GM18909 (cell line): ENCODE results near the gene COL23A1.

Experiments used
- ATAC-seq: cut with Tn5 transposase; IDR thresholded peaks from one replicate; pipeline ENCODE4 v1.9.1; 2021; ENCODE audit warnings: mild to moderate bottlenecking; ENCODE audit not compliant: unreplicated experiment, poor library complexity

COL23A1 gene

DNA sequence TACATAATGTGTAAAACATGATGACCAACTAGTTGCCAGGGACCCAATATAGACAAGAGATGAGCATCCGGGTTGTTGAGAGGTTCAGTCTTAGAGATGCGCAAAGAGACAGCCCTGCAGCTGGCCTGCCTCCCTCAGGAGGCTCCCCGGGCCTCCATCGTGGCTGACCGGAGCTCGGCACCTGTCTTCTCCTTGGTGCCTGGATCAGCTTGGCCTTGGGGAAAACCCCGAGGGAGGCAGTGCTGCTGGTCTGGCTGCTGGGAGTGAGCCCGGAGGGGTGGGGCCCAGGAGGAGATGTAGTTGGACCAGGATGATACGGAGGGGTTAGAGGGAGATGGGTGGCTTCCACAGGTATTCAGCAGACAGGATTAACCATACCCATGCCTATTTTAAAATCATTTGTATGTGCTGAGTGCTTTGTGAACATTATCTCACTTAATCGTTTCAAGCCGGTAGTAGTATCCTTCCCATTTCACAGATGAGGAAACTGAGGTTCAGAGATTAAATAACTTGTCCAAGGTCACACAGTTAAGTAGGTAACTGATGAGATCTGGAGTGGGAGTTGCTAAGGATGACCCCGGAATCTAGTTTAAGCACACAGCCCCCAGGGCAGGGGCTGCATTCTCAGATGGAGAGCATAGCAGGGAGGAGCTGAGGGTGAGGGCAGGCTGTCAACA, 173.8 kb downstream of the COL23A1 start:
- ATAC-seq: no peak

DNA sequence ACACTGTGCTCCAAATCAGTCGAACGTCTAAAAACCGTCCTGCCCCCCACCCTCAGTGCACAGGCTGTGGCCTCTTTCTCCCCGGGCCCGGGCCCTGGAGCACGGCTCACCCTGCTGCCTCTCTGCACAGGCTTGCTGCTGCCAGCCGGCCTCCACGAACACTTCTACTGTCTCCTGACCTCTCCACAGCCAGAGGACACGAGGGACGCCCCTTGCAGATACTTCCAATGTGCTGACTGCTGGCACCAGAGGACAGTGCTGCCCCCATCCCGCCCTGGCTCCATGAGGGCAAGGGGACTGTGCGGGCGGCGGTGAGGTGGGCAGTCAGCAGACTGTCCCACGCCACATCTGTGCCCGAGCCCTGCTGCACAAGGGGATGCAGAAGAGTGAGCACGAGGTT, 174.8 kb downstream of the COL23A1 start:
- ATAC-seq: no peak

DNA sequence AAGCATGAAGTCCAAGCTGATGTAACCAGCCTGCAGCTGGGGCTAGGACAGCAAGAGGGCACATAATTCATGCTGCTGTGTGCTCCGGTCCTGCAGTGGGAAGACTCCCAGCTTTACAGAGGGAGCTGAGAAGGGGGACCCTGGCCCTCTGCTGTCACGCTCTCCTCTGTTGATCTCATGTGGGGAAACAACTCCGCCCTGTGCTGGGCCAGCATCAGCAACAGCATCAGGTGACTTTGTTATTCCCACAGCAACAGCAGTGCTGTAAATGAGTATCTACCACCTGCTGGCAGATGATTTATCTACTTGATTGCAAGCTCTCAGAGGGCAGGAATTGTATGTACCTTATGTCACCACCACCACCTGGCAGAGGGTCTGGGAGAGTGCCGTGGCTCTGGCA, 176.2 kb downstream of the COL23A1 start:
- ATAC-seq: no peak

- no peak for ATAC-seq
Measured at GRCh38 chr5:178411083-178411482, 179.1 kb downstream of the COL23A1 start.

- ATAC-seq: no peak
Measured at GRCh38 chr5:178407646-178408045, 182.5 kb downstream of the COL23A1 start.

- ATAC-seq: no peak
Measured at GRCh38 chr5:178404987-178405386, 185.2 kb downstream of the COL23A1 start.

GRCh38 chr5:178403956-178404600, 186.1 kb downstream of the COL23A1 start:
- ATAC-seq: no peak

DNA sequence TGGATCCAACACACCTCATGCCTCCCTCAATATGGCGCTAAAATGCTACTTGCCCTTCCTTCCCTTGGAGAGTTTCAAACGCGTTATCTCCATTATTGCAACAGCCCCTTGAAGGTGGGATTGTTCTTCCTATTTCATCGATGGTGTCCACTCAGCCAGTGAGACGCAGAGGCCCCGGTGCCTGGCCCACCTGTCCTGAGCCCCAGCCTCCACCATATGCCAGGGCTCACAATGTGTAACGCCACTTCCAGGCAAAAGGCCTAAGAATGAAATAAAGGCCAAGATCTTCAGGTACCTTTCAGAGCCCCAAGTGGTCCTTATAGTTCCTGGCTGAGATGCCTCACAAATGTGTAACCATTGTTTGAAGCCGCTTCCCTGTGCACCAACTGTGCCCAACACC, 186.8 kb downstream of the COL23A1 start:
- no peak for ATAC-seq

- no peak for ATAC-seq
Measured at GRCh38 chr5:178399701-178400095, 190.5 kb downstream of the COL23A1 start.

GRCh38 chr5:178398901-178399700, 191.1 kb downstream of the COL23A1 start:
- ATAC-seq: no peak

DNA sequence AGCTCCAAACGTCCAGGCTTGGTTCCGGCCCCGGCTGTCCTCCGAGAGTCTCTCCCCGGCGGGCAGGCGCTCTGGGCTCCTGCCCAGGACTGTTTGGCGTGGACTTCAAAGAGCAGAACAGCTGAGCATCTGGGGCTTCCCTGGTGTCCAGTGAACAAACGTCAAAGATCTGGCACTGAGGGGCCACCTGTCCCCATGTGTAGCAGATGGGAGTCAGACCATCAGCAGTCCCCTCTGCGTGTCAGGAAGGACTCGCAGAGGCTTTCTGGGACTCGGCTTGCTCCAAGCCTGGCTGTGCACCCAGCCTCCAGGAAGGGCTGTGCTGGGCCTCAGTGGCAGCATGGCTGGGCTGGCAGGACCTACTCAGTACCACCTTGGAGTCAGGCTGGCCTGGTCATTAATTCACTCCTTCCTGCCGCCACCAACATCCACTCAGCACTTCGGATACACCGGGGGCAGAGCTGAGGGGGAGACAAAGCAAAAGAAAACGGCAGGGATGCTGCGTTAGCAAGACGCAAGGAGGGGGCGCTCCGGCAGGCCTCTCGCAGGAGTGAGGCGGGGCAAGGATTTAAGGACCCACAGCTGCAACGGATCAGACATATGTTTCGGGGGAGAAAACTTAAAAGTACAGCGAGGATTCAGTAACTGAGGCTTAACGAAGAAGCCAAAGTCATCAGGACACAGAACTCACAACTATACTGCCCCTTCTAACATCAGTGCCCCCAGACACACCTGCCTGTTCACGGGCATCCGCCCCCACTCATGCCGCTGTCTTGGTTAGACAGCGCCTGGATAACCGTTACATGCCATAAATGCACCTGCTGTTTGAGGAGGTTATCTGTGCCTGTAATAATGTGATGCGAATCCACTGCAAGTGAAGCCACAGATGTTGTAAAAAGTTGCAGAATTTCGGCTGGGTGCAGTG, 193.1 kb downstream of the COL23A1 start:
- ATAC-seq: no peak

GRCh38 chr5:178394074-178394473, 196.1 kb downstream of the COL23A1 start:
- ATAC-seq: no peak

DNA sequence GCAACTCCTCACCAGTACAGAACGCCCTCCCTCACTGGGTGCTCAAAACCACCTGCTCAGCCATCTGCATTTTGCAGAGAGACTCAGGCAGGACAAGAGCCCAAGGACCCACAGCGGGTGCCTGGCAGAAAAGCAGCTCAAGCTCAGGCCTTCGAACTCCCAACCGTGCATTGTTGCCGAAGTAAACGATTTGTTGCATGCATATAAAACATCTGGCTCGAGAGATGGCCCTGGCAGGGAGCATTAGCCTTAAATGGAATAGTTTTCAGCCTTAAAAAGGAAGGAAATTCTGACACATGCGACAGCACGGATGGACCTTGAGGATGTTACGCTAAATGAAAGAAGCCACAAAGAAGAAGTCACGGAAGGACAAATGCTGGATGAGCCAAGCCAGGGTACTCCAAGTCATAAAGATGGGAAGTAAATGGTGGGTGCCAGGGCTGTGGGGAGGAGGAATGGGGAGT, 197.2 kb downstream of the COL23A1 start:
- no peak for ATAC-seq

- no peak for ATAC-seq
Measured at GRCh38 chr5:178392386-178392785, 197.8 kb downstream of the COL23A1 start.

- ATAC-seq: no peak
Measured at GRCh38 chr5:178391480-178391879, 198.7 kb downstream of the COL23A1 start.

DNA sequence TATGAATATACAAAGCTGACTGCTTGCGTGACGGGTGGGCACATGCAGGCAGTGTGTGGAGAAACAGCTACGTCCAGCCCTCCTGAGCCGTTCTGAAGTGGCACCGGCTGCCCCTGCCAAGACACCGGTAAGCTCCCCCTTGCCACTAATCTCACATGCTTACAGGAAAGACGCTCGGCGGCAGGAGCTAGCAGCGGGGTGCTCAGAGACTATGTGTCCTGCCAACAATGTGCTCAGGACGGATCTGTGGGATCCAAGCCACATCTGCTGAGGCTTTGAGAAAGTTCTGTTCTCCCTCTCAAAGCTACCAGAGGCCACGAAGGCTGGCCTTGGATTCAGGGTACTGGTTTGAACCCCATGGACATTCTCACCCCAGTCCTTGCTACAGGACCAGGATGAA, 200.4 kb downstream of the COL23A1 start:
- ATAC-seq: no peak

DNA sequence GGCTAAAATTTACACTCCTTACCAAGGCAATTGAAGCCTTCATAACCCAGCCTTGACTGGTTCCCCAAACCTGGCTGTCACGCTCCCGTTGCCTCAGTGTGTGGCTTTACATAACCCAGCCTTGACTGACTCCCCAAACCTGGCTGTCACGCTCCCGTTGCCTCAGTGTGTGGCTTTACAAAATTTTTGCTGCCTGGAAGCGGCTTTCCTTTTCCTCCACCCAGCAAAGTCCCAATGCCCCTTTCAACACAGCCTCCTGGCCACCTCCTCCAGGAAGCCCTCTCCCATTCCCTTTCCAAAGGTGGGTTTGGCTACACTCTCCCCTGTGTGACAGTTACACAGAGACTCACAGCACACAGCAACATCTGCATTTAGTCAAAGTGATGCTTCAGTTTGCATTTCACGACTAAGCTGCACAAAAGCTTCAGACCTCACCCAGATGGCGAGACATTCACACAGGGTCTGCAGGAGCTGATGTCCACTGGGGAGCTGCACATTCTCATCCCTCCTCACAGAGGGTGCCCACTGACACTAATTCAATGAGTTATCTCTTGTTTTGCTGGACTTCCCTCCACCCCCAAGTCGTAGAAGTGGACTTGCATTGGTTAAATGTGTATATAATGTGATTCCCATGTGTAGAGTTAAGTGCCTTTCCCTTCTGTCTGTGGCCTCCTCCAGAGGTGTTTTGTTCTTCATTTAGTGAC, 201.0 kb downstream of the COL23A1 start:
- ATAC-seq: no peak

DNA sequence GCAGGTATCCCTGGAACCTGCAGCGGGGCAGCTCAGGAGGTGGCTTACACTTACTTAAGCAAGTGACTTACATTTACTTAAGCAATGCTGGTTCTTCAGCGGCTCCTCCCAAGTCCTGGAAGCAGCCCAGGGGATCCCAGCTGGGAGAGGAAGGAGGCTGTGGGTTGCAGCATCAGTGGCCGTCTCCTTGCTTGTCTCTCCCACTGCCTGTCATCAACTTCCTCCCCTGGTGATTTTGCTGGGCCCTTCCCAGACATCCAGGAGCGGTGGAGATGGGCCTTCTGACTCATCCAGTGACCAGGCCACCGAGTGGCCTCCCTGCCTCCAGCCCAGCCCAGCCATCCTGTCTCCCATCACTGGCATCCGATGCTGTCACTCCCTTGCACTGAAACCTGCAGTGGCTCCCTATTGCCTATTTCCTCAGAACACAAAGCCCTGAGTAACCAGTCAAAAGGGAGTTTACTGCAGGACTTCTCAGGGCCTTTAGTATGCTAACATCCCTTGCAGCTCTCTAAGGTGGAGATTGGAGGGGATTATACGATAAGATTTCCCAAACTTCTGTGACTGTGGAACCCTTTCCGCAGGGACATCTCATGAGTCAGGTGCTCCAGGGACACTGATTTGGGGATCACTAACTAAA, 201.7 kb downstream of the COL23A1 start:
- no peak for ATAC-seq

DNA sequence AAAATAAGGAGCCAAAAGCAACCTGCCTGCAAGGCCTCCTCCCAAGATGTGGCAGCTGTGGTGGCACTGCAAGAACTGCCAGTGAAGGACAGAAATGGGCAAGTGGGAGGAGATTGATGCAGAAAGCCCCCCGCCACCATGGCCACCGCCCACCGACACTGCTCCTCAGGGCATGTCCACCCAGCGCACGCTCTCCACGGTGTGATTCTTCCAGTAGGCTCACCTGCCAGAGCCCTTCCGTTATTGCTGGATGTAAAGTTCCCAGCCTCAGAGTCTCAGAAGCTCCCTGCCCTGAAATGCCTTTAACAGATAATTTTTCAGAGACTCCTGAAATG, 202.4 kb downstream of the COL23A1 start:
- ATAC-seq: no peak
